ENCODE data around the gene GLIS1. TPM values are rescaled to one million over a fixed set of nuclear protein-coding genes. Genes with fewer than 3 reads are reported as not detected.

Gene GLIS1
- total RNA-seq, 1 donor from 2014 or later, result not detected

GRCh38 chr1:53734650-53735211 lies 4.2 kb downstream of the GLIS1 start:
- Mint-ChIP-seq H3K27ac (ENCODE audit: unreplicated experiment) (no peak overlapping the region), H3K4me1 (ENCODE audit: unreplicated experiment) (no peaks in the 10 kb centered on the region), H3K36me3 (ENCODE audit: low read depth, unreplicated experiment) (no peaks in the 10 kb centered on the region), H3K9me3 (ENCODE audit: unreplicated experiment) (no peaks in the 10 kb centered on the region), H3K4me3 (ENCODE audit: unreplicated experiment) (no peak overlapping the region), H3K27me3 (ENCODE audit: unreplicated experiment) (peaks cover 4% of the 10 kb centered on the region)
- no peak for DNase-seq (ENCODE audit: low spot score)
- no peak for TF ChIP-seq CTCF (IDR thresholded peaks at IDR 0.05; ENCODE audit: unreplicated experiment)

DNA sequence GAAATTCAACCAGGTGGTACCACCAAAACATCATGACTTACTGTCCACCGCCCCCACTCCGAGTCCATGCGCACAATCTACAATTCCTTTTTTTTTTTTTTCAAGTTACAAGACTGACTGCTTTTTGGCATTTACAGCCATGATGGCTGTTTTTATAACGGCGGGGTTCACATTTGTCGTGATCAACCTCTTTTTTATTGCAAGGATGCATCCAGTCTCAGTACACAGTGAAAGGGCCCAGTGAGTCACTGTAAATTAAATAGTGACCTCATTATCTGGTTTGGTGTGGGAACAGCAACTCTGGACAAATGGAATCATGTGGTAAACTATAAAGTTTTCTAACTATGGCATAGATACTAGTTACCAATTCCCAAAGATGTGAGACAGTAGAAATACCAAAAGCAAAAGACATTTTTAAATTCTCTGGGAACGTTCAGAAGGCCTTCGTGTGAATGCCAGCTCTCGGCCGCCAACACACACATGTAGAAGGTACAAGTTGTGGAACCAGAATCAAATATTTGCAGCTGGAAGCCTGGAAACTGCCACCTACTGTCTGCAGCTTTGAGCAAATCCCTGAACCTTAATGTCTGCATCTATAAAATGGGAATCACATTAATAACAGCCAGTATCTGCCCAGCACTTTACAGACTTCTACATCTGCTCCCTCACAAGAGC lies 4.9 kb downstream of the GLIS1 start:
- Mint-ChIP-seq H3K27ac (ENCODE audit: unreplicated experiment) (no peak overlapping the region), H3K4me3 (ENCODE audit: unreplicated experiment) (no peak overlapping the region), H3K27me3 (ENCODE audit: unreplicated experiment) (peaks cover 3% of the 10 kb centered on the region), H3K36me3 (ENCODE audit: low read depth, unreplicated experiment) (no peaks in the 10 kb centered on the region), H3K9me3 (ENCODE audit: unreplicated experiment) (no peaks in the 10 kb centered on the region), H3K4me1 (ENCODE audit: unreplicated experiment) (no peaks in the 10 kb centered on the region)
- DNase-seq (ENCODE audit: low spot score), result no peak
- no peak for TF ChIP-seq CTCF (IDR thresholded peaks at IDR 0.05; ENCODE audit: unreplicated experiment)

DNA sequence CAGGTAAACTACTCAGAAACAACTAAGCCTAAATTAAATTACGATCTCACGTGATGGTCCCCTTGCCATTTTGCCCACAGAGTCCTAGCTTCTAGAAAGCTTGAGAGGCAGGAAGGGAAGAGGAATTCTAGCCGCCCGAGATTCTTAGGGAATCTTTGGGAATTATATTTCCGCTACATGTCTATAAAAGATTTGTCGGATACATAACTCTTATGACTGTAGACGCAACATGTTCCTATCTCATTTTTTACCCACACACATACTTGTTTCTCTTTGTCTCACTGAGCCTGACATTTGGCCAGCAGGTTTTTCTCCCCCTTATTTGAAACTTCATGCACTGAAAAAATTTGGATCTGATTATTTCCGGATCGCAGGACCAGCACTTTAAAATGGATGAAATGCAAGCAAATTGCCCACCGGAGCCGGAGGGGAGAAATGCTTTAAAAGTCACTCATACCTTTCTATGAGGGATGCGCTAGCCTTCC lies 5.5 kb downstream of the GLIS1 start:
- no peak for DNase-seq (ENCODE audit: low spot score)
- H3K4me1 Mint-ChIP-seq (ENCODE audit: unreplicated experiment), result no peaks in the 10 kb centered on the region
- no peaks in the 10 kb centered on the region for H3K9me3 Mint-ChIP-seq (ENCODE audit: unreplicated experiment)
- TF ChIP-seq CTCF (IDR thresholded peaks at IDR 0.05; ENCODE audit: unreplicated experiment), result no peak
- peaks cover 3% of the 10 kb centered on the region for H3K27me3 Mint-ChIP-seq (ENCODE audit: unreplicated experiment)
- H3K27ac Mint-ChIP-seq (ENCODE audit: unreplicated experiment), result no peak overlapping the region
- H3K4me3 Mint-ChIP-seq (ENCODE audit: unreplicated experiment), result no peak overlapping the region
- no peaks in the 10 kb centered on the region for H3K36me3 Mint-ChIP-seq (ENCODE audit: low read depth, unreplicated experiment)

DNA sequence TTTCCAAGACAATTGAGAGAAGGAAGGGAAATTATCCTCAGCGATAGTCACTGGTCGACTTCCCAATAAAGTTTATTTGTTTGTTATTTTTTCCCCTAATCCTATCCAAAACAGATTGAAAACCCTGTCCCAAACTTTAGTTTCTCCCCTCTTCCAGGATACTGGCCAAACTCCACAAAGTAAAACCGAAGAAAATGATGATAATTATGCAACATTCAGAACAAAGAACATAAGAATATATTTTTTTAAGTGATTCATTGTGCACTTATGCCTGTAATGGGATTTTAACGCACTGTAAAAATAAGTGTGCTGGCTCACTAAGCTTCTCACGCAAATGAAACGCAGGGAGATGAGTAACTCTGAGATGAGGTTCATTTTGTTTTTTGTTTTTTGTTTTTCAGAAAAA lies 6.0 kb downstream of the GLIS1 start:
- no peaks in the 10 kb centered on the region for H3K9me3 Mint-ChIP-seq (ENCODE audit: unreplicated experiment)
- no peak for DNase-seq (ENCODE audit: low spot score)
- no peaks in the 10 kb centered on the region for H3K36me3 Mint-ChIP-seq (ENCODE audit: low read depth, unreplicated experiment)
- peaks cover 3% of the 10 kb centered on the region for H3K27me3 Mint-ChIP-seq (ENCODE audit: unreplicated experiment)
- no peaks in the 10 kb centered on the region for H3K4me1 Mint-ChIP-seq (ENCODE audit: unreplicated experiment)
- no peak overlapping the region for H3K4me3 Mint-ChIP-seq (ENCODE audit: unreplicated experiment)
- H3K27ac Mint-ChIP-seq (ENCODE audit: unreplicated experiment), result no peak overlapping the region
- TF ChIP-seq CTCF (IDR thresholded peaks at IDR 0.05; ENCODE audit: unreplicated experiment), result no peak

DNA sequence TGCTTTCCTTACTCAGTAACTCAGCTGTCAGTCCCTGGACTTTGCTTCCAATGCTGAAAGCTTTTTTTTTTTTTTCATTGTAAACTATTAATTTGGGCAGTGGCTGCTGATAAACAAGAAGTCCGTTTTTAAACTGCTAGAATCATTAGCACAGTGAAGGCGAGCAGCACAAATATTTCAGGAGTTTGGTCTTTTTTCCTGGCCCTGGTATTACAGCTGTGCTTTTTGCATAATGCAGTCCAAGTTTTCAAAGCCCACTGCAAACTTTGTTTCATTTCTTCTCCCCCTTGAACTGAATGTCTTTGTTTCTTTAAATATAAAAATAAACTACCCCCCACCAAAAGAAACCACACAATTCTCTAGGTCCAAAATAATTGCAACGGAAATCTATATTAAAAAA lies 6.6 kb downstream of the GLIS1 start:
- no peak for DNase-seq (ENCODE audit: low spot score)
- no peaks in the 10 kb centered on the region for H3K36me3 Mint-ChIP-seq (ENCODE audit: low read depth, unreplicated experiment)
- H3K4me1 Mint-ChIP-seq (ENCODE audit: unreplicated experiment), result no peaks in the 10 kb centered on the region
- H3K27ac Mint-ChIP-seq (ENCODE audit: unreplicated experiment), result no peak overlapping the region
- no peak for TF ChIP-seq CTCF (IDR thresholded peaks at IDR 0.05; ENCODE audit: unreplicated experiment)
- H3K27me3 Mint-ChIP-seq (ENCODE audit: unreplicated experiment), result peaks cover 3% of the 10 kb centered on the region
- no peaks in the 10 kb centered on the region for H3K9me3 Mint-ChIP-seq (ENCODE audit: unreplicated experiment)
- no peak overlapping the region for H3K4me3 Mint-ChIP-seq (ENCODE audit: unreplicated experiment)
